Measurements from ENCODE around the gene NPAS2.

The NPAS2 gene

DNA sequence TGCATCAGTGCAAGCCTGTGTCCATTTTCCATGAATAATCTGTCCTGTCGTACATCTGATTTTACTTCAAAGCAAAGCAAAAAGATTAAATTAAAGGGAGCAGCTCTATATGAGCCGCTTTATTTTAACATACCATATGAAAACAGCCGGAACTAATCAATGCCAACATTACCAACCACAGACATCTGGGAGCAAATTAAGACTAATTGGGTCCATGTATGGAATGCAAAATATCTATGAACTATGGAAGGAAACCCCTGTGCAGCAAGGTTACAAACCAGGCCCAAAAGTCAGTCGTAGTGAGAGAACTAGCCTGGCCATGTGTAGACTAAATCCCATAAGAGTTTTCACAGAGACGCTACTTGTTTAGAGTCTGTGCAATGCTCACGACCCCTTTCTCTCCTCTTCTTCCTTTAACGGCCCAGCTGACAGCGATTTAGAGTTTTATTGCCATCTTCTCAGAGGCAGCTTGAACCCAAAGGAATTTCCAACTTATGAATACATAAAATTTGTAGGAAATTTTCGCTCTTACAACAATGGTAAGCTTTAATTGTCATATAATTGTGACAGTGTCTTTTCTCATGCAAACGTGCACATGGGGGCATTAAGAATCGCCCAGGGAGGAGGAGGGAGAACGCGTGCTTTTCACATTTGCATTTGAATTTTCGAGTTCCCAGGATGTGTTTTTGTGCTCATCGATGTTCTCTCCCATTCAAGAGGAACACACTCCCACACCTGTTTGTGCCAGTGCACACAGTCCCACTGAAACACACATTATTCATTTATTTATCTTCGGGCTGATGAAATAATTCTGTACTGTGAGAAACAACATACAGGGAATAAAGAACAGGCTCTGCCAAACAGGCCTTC, 129.2 kb downstream of the NPAS2 start:
- no peak for DNase-seq

DNA sequence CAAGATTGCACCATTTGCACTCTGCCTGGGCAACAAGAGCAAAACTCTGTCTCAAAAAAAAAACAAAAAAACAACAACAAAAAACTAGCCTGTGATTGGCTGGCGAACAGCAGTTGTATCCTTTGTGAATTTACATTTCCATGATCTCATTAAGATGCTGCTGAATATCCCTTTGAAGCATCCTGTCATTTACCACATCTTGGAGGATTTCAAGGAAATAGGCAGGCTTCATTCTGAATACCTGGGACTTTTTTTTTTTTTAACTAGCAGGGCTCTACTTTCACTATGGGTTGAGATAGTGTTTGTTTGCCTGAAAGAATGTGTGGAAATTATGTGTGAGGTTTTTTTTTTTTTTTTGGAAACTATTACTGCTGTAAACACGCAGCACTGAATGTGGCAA, 132.6 kb downstream of the NPAS2 start:
- DNase-seq = no peak

DNA sequence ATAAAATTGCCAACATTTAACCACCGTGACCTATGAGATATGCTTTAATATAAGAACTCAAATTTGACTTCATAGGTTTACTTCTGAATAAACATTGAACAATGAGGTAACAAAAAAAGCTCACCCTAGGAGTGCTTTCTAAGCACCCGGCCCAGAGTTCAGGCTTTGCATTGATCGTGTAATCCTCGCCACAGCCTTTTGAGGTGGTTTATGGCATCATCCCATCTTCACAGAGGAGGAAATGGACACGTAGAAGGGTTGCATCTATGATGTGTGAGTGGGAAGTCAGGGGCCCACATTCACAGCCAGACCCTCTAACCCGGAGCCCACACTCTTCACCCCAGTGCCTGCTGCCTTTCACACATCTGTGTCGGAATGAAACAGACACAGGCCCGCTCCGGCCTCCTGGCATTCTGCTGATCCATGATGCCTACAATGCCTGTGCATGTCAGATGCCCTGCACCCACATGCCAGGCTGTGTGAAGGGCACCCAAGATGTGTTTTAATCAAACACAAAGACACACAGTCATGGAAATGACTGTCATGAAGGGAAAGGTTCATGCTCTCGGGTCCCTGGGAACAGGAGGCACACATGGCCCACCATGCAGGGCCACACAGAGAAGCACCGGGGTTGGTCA, 133.6 kb downstream of the NPAS2 start:
- no peak for DNase-seq

GRCh38 chr2:100954044-100954420, 134.1 kb downstream of the NPAS2 start:
- DNase-seq = no peak

DNA sequence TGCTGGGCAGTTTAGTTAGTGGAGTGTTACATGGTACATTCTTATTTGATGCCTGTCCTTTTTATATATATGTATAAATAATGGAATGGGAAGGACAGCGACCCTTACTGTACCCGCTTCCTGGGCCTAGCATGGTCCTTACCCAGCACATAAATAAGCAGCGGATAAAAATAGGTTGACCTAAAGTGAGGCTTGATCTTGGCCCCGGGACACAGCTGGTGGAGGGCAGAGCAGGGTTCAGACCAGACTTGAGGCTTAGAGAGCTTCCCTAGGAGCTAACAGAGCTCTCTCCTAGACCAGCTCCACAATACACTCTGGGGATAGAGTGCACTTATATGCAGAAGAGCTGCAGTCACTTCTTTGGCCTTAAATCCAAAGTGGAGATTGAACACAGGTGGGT, 135.3 kb downstream of the NPAS2 start:
- no peak for DNase-seq

DNA sequence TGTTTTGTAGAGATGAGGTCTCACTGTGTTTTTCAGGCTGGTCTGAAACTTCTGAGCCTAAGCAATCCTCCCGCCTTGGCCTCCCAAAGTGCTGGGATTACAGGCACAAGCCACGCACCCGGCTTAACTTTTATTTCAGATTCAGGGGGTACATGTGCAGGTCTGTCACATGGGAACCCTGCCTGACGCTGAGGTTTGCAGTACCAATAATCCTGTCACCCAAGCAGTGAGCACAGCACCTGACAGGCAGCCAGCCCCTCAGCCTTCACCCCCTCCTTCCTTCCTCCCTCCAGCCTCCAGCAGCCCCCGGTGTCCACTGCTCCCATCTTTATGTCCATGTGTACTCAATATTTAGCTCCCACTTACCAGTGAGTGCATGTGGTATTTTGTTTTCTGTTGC, 136.1 kb downstream of the NPAS2 start:
- no peak for DNase-seq

GRCh38 chr2:100957996-100958653, 138.2 kb downstream of the NPAS2 start:
- no peak for DNase-seq

- DNase-seq = no peak
Observed at GRCh38 chr2:100959225-100959880, 139.4 kb downstream of the NPAS2 start.

- DNase-seq = no peak
Observed at GRCh38 chr2:100960688-100961087, 140.7 kb downstream of the NPAS2 start.

- DNase-seq = no peak
Observed at GRCh38 chr2:100962366-100963025, 142.6 kb downstream of the NPAS2 start.

- DNase-seq = no peak
Observed at GRCh38 chr2:100963026-100963375, 143.1 kb downstream of the NPAS2 start.

DNA sequence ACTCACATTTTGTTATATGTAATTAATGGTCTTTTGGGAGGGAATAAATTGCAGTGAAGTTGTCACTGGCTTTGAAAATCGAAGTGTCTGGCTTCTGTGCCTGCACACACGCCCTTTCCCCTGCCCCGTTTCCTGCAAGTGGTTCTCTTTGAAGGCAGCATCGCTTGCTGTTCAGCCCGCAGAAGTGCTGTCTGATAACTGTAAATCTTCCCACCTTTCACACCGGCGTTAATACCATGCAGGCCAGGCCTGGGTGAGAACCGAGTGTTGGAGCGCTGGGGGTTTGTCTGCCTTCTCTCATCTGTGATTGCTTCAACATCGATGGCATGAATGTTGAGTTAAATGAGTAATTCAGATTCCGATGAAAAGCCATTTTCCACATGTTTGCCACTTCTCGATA, 144.3 kb downstream of the NPAS2 start:
- DNase-seq = no peak

- DNase-seq = no peak
Observed at GRCh38 chr2:100964681-100965169, 144.8 kb downstream of the NPAS2 start.

DNA sequence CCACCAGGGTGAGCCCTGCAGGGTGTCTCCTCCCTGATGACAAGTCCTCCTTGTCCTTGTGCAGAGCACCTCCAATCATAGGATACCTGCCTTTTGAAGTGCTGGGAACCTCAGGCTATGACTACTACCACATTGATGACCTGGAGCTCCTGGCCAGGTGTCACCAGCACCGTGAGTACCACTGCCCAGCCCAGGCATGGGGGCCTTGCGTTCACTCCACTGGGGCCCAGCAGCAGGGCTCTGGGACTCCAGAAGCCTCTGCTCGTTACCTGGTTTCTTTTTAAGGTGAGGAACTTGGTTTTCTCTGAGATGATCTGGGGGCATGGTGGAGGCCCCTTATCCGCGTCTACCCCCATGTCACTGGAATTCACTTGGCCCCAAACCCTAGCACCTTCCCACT, 145.7 kb downstream of the NPAS2 start:
- DNase-seq = no peak

DNA sequence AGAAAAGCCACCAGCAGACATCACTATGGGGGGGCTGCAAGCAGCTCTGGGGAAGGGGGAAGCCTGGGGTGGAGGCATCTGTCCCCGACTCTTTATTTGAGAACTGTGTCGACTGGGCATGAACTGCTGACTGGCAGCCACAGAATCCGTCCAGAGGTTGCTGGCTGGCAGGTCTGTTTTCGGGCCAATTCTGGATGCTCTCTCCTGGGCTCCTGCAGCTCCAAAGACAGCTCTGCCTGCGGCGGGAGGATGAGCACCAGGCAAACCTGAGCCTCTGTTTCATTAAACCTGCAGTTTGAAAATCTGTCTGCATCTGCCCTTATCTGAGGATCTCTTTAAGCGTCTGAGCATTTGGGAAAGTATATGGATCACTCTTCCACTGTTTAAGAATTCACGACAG, 147.8 kb downstream of the NPAS2 start:
- no peak for DNase-seq

DNA sequence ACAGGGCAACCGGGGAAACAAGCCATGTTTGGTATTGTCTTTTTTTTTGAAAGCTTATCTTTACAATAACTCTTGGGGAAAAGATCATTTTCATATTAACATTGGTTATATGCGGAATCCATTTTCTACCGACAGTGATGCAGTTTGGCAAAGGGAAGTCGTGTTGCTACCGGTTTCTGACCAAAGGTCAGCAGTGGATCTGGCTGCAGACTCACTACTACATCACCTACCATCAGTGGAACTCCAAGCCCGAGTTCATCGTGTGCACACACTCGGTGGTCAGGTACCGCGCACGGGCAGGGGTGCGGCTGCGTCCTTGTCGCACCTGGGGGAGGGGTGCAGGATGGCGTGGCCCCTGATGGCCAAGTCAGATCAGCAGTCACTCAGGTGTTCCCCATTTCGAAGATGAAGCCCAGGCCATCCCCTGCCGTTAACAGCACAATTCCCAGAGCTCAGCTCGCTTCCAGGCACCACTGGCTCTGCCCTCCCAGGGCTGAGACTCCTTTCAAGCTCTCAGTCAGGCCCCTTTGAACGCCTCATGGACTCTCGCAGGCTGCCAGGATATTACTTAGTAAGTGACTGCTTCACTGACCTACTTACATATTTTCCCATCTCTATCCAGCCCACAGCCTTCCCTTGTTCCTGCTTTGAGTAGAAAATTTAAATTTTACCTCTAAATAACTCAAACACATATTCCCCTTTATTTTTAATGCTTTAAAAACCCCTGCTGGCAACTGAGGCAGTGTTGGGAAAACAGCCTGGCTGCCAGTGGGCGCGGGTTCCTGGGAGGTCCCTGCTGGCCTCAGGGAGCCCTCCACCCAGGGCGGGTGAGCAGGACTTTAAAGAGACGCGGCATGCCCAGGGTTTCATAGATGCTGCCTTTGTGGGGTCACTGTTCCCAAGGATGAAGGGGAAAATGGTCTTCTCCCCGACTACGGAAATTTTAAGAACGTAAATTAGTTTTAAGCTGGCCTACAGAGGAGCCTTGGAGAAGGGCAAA, 148.5 kb downstream of the NPAS2 start:
- DNase-seq = no peak

DNA sequence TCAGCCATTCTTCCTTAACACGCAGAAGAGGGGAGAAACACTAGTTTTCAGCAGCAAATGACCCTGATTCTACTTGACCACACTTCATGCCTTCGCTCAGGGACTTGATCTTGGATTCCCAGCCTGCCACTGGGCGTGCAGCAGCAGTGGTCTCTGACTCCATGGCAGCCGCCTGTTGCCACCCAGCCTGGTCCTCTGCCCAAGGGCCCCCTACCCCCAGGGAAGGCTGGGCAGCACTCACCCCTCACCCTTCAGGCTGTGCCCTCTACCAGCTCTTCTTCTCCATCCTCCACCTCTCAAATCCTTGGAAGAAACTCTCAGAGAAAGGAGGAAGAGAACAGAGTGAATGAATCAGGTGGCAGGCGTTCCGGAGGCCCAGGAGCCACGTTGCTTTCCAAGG, 150.1 kb downstream of the NPAS2 start:
- DNase-seq = no peak

DNA sequence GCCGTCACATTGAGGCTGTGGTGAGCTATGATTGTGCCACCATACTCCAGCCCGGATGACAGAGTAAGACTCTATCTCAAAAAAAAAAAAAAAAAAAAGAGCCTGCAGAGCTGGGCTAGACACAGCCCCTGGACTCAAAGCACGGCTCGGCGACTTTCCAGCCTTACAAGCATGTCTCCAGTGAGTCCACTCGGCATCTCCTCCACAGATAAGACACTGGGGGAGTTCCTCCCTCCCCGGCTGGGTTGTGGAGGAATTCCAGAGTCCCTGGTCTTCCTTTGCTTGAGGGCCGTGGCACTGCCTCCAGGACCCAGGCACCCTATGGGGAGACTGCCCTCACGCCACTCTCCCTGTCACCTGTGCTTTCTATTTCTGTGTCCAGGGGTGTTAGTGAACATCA, 151.3 kb downstream of the NPAS2 start:
- DNase-seq = no peak

- no peak for DNase-seq
Observed at GRCh38 chr2:100972452-100972851, 152.5 kb downstream of the NPAS2 start.

- no peak for DNase-seq
Observed at GRCh38 chr2:100974712-100975520, 155.0 kb downstream of the NPAS2 start.

DNA sequence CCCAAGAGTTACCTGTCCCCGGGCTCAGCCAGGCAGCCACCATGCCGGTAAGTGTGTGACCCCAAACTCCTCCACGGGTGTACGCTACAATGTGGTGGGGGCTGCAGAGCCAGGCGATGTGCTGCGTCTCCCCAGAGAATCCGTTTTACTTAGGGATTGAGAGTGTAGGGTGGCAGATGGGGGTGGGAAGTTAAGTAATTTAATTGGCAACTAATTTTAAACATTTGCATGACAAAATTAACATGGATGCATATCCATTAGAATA, 155.5 kb downstream of the NPAS2 start:
- DNase-seq = no peak

Data from activated CD4-positive, alpha-beta T cell treated with anti-CD3 and anti-CD28 coated beads for 1 hour (primary cell).